IPS DF 6.9 (cell line): Measurements from ENCODE around the gene USP7.
"Not testable (repeated sequence)": the region's sequence is repeated elsewhere in the genome, so short reads cannot be mapped to it uniquely, and the experiment has no call there.

ENCODE experiments used
- DNase-seq: peaks from one replicate; pipeline ENCODE4 v3.0.0-alpha.2; 2013; ENCODE audit warnings: low read depth, low spot score
- H3K27ac ChIP-seq: one replicate; pipeline ENCODE4 v1.5.1; 2013; ENCODE audit warnings: low read length, control low read depth
- H3K27me3 ChIP-seq: 2 replicates; pipeline ENCODE4 v1.6.1; 2013; ENCODE audit warnings: mild to moderate bottlenecking, low read length; ENCODE audit not compliant: control insufficient read depth, insufficient read depth
- H3K36me3 ChIP-seq: 2 replicates; pipeline ENCODE4 v1.6.1; 2013; ENCODE audit warnings: low read length; ENCODE audit not compliant: control insufficient read depth, insufficient read depth
- H3K4me1 ChIP-seq: 2 replicates; pipeline ENCODE4 v1.6.1; 2013; ENCODE audit warnings: low read length; ENCODE audit not compliant: control insufficient read depth, insufficient read depth
- H3K4me3 ChIP-seq: 2 replicates; pipeline ENCODE4 v1.5.1; 2013; ENCODE audit warnings: mild to moderate bottlenecking, low read length
- H3K9me3 ChIP-seq: 2 replicates; pipeline ENCODE4 v1.6.1; 2013; ENCODE audit warnings: low read length, inconsistent platforms; ENCODE audit not compliant: control insufficient read depth, insufficient read depth
- WGBS: extraction: QIAGEN DNeasy Blood & Tissue Kit; methylation state at CpG from one replicate; pipeline ENCODE4 v1.1.7; 2013; ENCODE audit warnings: mixed read lengths, missing lambda C conversion rate; ENCODE audit not compliant: insufficient read length, insufficient coverage; 5-methylcytosine and 5-hydroxymethylcytosine counted together

The USP7 gene

DNA sequence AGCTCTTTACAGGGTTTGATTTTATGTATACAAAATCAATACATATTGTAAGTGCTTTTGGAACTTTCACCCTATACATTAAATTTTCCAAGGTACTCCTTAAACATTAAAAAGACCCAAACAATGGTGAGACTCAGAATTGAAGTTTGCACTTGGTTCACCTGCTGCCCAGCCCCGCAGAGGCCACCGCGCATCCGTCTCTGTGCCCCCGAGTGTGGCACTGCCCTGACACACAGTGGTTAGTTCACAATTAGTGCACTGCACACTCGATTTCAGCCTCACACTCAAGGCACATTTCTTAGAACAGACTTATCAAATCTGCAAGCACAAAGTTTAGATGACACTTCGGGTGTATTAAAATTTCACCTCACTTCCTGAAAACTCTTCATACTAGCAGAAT lies 38.3 kb downstream of the USP7 start:
- WGBS, result no CpG with 5 or more reads among the region's 7 CpGs
- Histone ChIP-seq H3K4me1 (no peaks in the 10 kb centered on the region), H3K27me3 (no peaks in the 10 kb centered on the region), H3K36me3 (peaks cover 12% of the 10 kb centered on the region; the same call in 1 of the 2 replicates), H3K4me3 (no peak overlapping the region), H3K27ac (no peak overlapping the region), H3K9me3 (no peaks in the 10 kb centered on the region)
- no peak for DNase-seq

DNA sequence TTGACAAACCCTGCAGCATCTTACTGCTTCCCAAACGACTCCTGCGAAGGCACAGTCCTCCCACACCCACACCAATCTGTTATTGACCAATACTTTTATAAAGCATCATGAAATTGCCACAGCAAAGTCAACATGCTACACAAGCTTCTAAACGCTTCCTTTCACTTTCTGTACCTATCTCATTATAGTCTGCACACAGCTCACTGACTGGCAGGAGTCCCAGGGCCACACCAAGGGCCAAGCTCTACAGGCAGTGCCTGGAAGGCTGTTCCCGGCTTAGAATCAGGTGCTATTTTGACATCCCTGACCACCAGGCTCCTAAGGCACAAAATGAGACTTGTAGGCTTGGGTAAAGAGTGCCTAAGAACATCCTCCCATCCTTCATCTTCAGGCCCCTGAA lies 39.5 kb downstream of the USP7 start:
- no peaks in the 10 kb centered on the region for H3K9me3 ChIP-seq
- DNase-seq, result no peak
- H3K27ac ChIP-seq, result no peak overlapping the region
- no peaks in the 10 kb centered on the region for H3K4me1 ChIP-seq
- peaks cover 11% of the 10 kb centered on the region; the same call in 1 of the 2 replicates for H3K36me3 ChIP-seq
- H3K4me3 ChIP-seq, result no peak overlapping the region
- no peaks in the 10 kb centered on the region for H3K27me3 ChIP-seq
- no CpG with 5 or more reads among the region's 4 CpGs for WGBS

DNA sequence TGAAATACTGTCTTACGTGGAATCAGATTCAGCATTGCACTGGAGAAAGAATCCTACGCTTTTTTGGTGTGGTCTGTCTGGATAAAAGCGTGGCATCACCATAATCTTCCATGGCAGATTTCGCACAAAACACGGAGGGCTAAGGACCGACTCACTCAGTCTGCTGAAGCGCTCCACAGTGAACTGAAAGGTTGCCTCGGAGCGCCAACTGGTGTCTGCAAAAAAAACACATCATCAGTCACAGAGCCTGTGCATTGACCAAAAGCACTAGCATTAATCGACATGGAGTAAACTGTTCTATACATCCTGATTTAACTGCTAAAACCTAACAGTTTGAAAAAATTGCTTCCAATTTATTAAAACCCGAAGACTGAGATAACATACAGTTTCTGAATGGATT lies 40.5 kb downstream of the USP7 start:
- no CpG with 5 or more reads among the region's 11 CpGs for WGBS
- Histone ChIP-seq H3K4me3 (no peak overlapping the region), H3K9me3 (no peaks in the 10 kb centered on the region), H3K27me3 (no peaks in the 10 kb centered on the region), H3K36me3 (peaks cover 10% of the 10 kb centered on the region; the same call in 1 of the 2 replicates), H3K27ac (no peak overlapping the region), H3K4me1 (no peaks in the 10 kb centered on the region)
- DNase-seq, result no peak

DNA sequence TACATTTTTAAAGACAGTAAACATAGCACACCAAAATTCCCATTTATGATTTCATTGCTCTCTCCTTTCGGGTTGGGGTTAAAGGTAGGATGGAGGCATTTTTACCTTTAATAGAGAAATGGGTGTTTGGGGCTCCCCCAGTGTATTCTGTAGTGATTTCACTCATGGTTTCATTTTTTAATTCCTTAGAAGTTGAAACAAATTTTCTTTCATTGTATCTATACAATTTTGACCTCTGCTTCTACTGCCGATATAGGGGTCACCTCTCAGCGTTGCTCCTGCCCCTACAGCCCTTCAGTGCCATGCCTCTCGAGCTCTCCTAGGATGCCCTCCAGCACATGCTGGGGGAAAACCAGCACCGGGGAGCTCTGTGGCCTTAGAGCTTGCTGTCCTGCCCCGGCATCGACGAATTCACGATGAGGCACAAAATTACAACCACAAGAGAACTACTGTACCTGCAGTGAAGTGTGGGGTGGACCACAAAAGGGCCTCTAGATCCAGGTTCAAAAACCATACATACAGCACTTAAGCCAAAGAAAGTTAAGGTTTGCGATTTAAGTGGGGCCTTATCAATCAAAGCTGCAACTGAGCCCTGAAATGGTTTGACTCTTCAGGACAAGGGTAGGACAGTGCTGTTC lies 42.2 kb downstream of the USP7 start:
- DNase-seq, result no peak
- H3K27ac ChIP-seq, result no peak overlapping the region
- no peaks in the 10 kb centered on the region for H3K9me3 ChIP-seq
- H3K27me3 ChIP-seq, result no peaks in the 10 kb centered on the region
- no peak overlapping the region for H3K4me3 ChIP-seq
- no CpG with 5 or more reads among the region's 10 CpGs for WGBS
- no peaks in the 10 kb centered on the region for H3K4me1 ChIP-seq
- peaks cover 10% of the 10 kb centered on the region; the same call in 1 of the 2 replicates for H3K36me3 ChIP-seq

DNA sequence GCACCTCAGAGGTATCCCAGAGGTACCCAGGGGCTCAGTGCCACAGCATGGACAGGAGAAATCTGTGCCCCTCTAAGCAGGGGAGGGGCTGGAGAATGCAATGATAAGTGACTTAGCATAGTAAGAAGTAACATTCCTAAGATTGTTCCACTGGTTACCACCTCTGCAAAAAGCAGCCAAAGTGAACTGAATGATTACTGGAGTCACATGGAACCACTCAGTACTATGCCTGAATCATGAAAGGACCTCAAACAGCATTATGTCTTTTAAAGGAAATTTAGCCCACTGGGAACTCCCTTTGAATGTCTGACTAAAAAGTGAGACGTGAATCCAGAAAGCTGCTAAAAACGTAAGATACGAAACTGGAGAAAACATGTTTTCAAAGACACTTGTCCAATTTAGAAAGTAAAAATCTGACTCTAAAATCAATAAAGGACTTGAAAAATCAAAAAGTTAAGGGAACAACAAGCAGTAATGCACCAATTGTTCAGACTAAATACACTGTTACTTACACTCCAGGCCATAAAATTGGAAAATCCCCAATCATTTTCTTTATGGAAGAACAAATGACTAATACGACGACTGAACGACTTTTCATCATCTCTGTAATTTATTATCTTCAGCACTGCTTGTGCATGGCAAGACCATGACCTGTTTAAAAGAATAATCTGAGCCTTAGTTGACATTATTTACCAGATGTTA lies 42.9 kb downstream of the USP7 start:
- H3K36me3 ChIP-seq, result peaks cover 11% of the 10 kb centered on the region; the same call in 1 of the 2 replicates
- H3K4me1 ChIP-seq, result no peaks in the 10 kb centered on the region
- H3K27me3 ChIP-seq, result no peaks in the 10 kb centered on the region
- H3K4me3 ChIP-seq, result no peak overlapping the region
- no peak for DNase-seq
- no peaks in the 10 kb centered on the region for H3K9me3 ChIP-seq
- H3K27ac ChIP-seq, result no peak overlapping the region
- no CpG with 5 or more reads among the region's 6 CpGs for WGBS

DNA sequence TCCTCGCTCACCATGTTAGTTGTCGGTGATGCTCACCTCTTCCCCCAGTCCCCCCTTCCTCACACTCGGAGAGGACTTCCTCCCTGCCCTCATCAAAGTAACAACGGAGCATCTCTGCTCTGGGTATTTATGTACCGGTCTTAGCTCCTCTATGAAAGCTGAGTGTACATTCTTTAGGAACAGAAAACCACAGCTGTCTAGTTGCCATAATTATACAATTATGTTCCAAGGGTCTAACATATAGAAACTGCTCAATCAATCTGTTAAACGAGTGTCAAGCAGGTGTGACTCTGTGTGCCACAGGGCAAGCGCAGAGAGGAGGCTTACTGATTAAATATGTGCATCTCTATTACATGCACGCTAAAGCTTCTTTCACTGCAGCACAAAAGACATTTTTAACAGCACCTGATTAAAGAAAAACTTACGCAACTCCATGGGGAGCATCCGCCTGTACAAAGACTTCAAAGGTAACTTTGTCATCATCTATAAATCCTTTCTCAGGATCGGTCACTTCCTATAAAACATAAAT lies 43.7 kb downstream of the USP7 start:
- no CpG with 5 or more reads among the region's 11 CpGs for WGBS
- H3K27ac ChIP-seq, result no peak overlapping the region

DNA sequence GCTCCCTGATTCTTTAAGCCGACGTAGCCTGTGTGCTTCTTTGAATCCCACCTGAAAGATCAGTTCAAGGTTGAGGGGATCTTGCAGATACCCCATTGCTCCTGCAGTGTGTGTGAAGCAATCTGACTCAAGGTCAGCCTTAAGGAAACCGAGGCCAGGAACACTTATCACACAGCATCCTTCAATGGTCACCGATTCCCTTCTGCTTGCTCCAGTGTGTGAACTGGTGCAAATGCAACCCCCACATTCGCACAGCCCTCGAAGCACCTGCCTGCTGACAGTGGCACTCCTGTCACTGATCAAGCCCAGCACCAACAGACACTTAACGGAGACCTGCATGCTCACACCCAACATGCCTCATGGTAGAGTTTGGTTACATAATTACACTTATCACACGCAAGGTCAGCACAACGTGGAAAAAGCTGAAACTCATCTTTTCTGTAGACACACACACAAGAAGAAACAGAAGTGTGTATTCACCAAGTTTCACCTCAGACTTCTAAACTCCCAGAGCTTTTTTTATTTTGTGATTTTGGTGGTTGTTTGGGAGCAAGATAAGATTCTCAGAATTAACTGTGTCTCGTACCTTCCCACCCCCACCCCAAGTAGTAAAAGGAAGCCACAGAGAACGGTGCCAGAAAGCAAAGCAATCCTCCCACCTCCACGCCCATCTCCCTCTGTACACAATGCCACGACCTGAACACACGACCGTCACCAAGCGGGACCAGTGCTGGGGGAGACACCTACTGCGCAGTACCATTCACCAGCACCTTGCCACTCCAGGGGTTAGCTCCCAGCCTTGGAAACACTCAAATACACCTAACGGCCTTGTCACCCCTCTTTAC lies 44.4 kb downstream of the USP7 start:
- Histone ChIP-seq H3K27ac (no peak overlapping the region), H3K9me3 (no peaks in the 10 kb centered on the region), H3K4me1 (no peaks in the 10 kb centered on the region), H3K36me3 (peaks cover 17% of the 10 kb centered on the region; the same call in 1 of the 2 replicates), H3K4me3 (no peak overlapping the region), H3K27me3 (no peaks in the 10 kb centered on the region)
- DNase-seq, result no peak
- no CpG with 5 or more reads among the region's 18 CpGs for WGBS

More for the DNA sequence above, 43.7 kb downstream of the USP7 start:
- H3K4me1 ChIP-seq, result no peaks in the 10 kb centered on the region
- no peaks in the 10 kb centered on the region for H3K9me3 ChIP-seq
- DNase-seq, result no peak
- no peak overlapping the region for H3K4me3 ChIP-seq
- peaks cover 12% of the 10 kb centered on the region; the same call in 1 of the 2 replicates for H3K36me3 ChIP-seq
- H3K27me3 ChIP-seq, result no peaks in the 10 kb centered on the region

DNA sequence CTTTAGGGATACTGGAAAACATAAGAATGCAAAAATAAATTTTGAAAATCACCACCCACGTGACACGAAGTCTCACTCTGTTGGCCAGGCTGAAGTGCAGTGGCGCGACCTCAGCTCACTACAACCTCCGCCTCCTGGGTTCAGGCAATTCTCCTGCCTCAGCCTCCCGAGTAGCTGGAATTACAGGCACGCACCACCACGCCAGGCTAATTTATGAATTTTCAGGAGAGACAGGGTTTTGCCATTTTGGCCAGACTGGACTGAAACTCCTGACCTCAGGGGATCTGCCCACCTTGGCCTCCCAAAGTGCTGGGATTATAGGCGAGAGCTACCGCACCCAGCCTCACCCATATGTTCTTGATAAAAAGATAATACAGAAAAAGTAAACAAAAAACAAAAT lies 46.4 kb downstream of the USP7 start:
- H3K36me3 ChIP-seq, result peaks cover 20% of the 10 kb centered on the region; the same call in 1 of the 2 replicates
- H3K27me3 ChIP-seq, H3K4me1 ChIP-seq, H3K9me3 ChIP-seq, DNase-seq, H3K4me3 ChIP-seq, H3K27ac ChIP-seq: not testable (repeated sequence)
- no CpG with 5 or more reads among the region's 10 CpGs for WGBS

DNA sequence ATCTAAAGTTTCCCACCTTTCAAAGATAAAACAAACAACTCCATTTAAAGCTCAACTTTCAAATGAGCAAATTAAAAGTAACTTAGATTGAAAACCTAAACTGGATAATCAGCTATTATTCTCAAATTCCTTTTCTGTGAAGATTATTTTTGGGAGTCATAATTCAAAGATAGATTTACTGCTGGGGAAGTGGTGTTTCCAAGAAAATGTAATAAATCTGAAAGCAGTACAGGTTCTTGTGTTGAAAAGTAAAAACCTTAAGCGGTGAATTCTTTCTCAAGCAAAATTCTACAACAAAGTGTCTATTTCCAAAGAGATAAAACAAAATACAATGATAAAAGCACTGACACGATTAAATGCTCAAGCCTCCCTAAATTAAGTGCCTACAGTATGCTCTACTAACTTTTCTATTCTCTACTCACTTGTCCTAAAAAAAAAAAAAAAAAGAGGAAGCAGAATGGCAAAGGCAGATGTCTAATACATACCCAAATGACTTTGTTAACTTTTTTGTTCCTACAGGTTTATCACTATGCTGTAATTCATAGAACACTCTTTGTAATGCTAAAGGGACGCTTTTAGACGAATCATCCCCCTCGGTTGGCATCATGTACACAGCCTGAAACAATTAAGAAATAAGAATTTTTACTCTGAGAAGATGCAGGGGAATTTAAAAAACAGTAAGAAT lies 47.0 kb downstream of the USP7 start:
- no peaks in the 10 kb centered on the region for H3K27me3 ChIP-seq
- no peak for DNase-seq
- WGBS, result no CpG with 5 or more reads among the region's 5 CpGs
- H3K9me3 ChIP-seq, result no peaks in the 10 kb centered on the region
- peaks cover 20% of the 10 kb centered on the region; the same call in 1 of the 2 replicates for H3K36me3 ChIP-seq
- H3K4me3 ChIP-seq, result no peak overlapping the region
- H3K4me1 ChIP-seq, result peaks cover 1% of the 10 kb centered on the region; the same call in 1 of the 2 replicates
- H3K27ac ChIP-seq, result no peak overlapping the region
